ENCODE results near the gene P2RX4.

Gene P2RX4

GRCh38 chr12:121232163-121232562 lies 22.2 kb downstream of the P2RX4 start:
- peaks cover 31% of the 10 kb centered on the region for H3K36me3 ChIP-seq (ENCODE audit: control insufficient read depth, insufficient read depth, low read length)

GRCh38 chr12:121232977-121233627 lies 23.2 kb downstream of the P2RX4 start:
- DNase-seq (ENCODE audit: extremely low read depth, insufficient read length), result no peak
- Histone ChIP-seq H3K27me3 (replicated peaks; ENCODE audit: control insufficient read depth, insufficient read depth, low read length) (no peaks in the 10 kb centered on the region), H3K36me3 (ENCODE audit: control insufficient read depth, insufficient read depth, low read length) (peaks cover 34% of the 10 kb centered on the region), H3K4me3 (replicated peaks; ENCODE audit: low read depth, low read length) (no peak overlapping the region)
- TF ChIP-seq CTCF (IDR thresholded peaks at IDR 0.05; ENCODE audit: insufficient read depth, low read length, poor library complexity, severe bottlenecking), result no peak

More at GRCh38 chr12:121232163-121232562, 22.2 kb downstream of the P2RX4 start:
- H3K4me3 ChIP-seq (replicated peaks; ENCODE audit: low read depth, low read length), result no peak overlapping the region
- no peak for TF ChIP-seq CTCF (IDR thresholded peaks at IDR 0.05; ENCODE audit: insufficient read depth, low read length, poor library complexity, severe bottlenecking)
- no peaks in the 10 kb centered on the region for H3K27me3 ChIP-seq (replicated peaks; ENCODE audit: control insufficient read depth, insufficient read depth, low read length)
- no peak for DNase-seq (ENCODE audit: extremely low read depth, insufficient read length)

GRCh38 chr12:121233628-121234020 lies 23.7 kb downstream of the P2RX4 start:
- no peaks in the 10 kb centered on the region for H3K27me3 ChIP-seq (replicated peaks; ENCODE audit: control insufficient read depth, insufficient read depth, low read length)
- no peak overlapping the region for H3K4me3 ChIP-seq (replicated peaks; ENCODE audit: low read depth, low read length)
- TF ChIP-seq CTCF (IDR thresholded peaks at IDR 0.05; ENCODE audit: insufficient read depth, low read length, poor library complexity, severe bottlenecking), result no peak
- peaks cover 34% of the 10 kb centered on the region for H3K36me3 ChIP-seq (ENCODE audit: control insufficient read depth, insufficient read depth, low read length)
- no peak for DNase-seq (ENCODE audit: extremely low read depth, insufficient read length)

GRCh38 chr12:121236776-121237175 lies 26.8 kb downstream of the P2RX4 start:
- no peak for TF ChIP-seq CTCF (IDR thresholded peaks at IDR 0.05; ENCODE audit: insufficient read depth, low read length, poor library complexity, severe bottlenecking)
- Histone ChIP-seq H3K4me3 (replicated peaks; ENCODE audit: low read depth, low read length) (no peak overlapping the region), H3K27me3 (replicated peaks; ENCODE audit: control insufficient read depth, insufficient read depth, low read length) (no peaks in the 10 kb centered on the region), H3K36me3 (ENCODE audit: control insufficient read depth, insufficient read depth, low read length) (peaks cover 27% of the 10 kb centered on the region)
- no peak for DNase-seq (ENCODE audit: extremely low read depth, insufficient read length)

- no peak for DNase-seq (ENCODE audit: extremely low read depth, insufficient read length)
- no peaks in the 10 kb centered on the region for H3K27me3 ChIP-seq (replicated peaks; ENCODE audit: control insufficient read depth, insufficient read depth, low read length)
- peaks cover 24% of the 10 kb centered on the region for H3K36me3 ChIP-seq (ENCODE audit: control insufficient read depth, insufficient read depth, low read length)
Measured at GRCh38 chr12:121237415-121237814, 27.5 kb downstream of the P2RX4 start.

More at GRCh38 chr12:121237415-121237814, 27.5 kb downstream of the P2RX4 start:
- no peak for TF ChIP-seq CTCF (IDR thresholded peaks at IDR 0.05; ENCODE audit: insufficient read depth, low read length, poor library complexity, severe bottlenecking)
- H3K4me3 ChIP-seq (replicated peaks; ENCODE audit: low read depth, low read length), result no peak overlapping the region
